LNCAP (cell line): ENCODE results near the gene TNIK.

ENCODE experiments used
- CTCF ChIP-seq: fragments of 450-650 bp; IDR thresholded peaks from 2 replicates; pipeline ENCODE4 v1.5.1; 2017; ENCODE audit warnings: mild to moderate bottlenecking

Gene TNIK

GRCh38 chr3:171431550-171431949, 28.7 kb downstream of the TNIK start:
- TF ChIP-seq CTCF: no peak

GRCh38 chr3:171430530-171430929, 29.7 kb downstream of the TNIK start:
- no peak for TF ChIP-seq CTCF

- no peak for TF ChIP-seq CTCF
Observed at GRCh38 chr3:171429635-171430034, 30.6 kb downstream of the TNIK start.

GRCh38 chr3:171428892-171429291, 31.3 kb downstream of the TNIK start:
- TF ChIP-seq CTCF: no peak

- no peak for TF ChIP-seq CTCF
Observed at GRCh38 chr3:171428321-171428787, 31.9 kb downstream of the TNIK start.

- no peak for TF ChIP-seq CTCF
Observed at GRCh38 chr3:171427771-171428320, 32.4 kb downstream of the TNIK start.

GRCh38 chr3:171420667-171421066, 39.5 kb downstream of the TNIK start:
- TF ChIP-seq CTCF: no peak

GRCh38 chr3:171419457-171419856, 40.7 kb downstream of the TNIK start:
- TF ChIP-seq CTCF: no peak
